HL-60 (cell line): ENCODE data around the gene SAMD14.

ENCODE experiments used
- DNase-seq, 2 experiments: peaks; one replicate each; pipeline ENCODE4 v3.0.0-alpha.2; 2010 to 2020; ENCODE audit warnings: low read depth in 1 of 2, low spot score in 1 of 2
- H3K27ac ChIP-seq: fragments of 250-450 bp; sonication (Bioruptor Pico); replicated peaks from 2 replicates; pipeline ENCODE4 v1.5.1; 2020; ENCODE audit warnings: mild to moderate bottlenecking, moderate library complexity
- H3K27me3 ChIP-seq: fragments of 250-450 bp; sonication (Bioruptor Pico); 2 replicates; pipeline ENCODE4 v1.5.1; 2021; ENCODE audit warnings: mild to moderate bottlenecking, moderate library complexity; ENCODE audit not compliant: insufficient read depth, poor library complexity, severe bottlenecking
- H3K4me3 ChIP-seq: replicated peaks from 2 replicates; pipeline ENCODE4 v1.5.1; 2011; ENCODE audit warnings: mild to moderate bottlenecking, control low read depth, low read length; ENCODE audit not compliant: insufficient read depth
- CTCF ChIP-seq: IDR thresholded peaks from one replicate; pipeline ENCODE4 v1.5.1; 2011; ENCODE audit warnings: low read length, control low read depth, inconsistent platforms; ENCODE audit not compliant: insufficient read depth
- GABPA ChIP-seq: IDR thresholded peaks from 2 replicates; pipeline ENCODE4 v1.6.1; 2012; ENCODE audit warnings: low read depth
- POLR2AphosphoS5 ChIP-seq: IDR thresholded peaks from 2 replicates; pipeline ENCODE4 v1.6.1; 2012; ENCODE audit warnings: low read depth
- SPI1 ChIP-seq: IDR thresholded peaks from 2 replicates; pipeline ENCODE4 v1.6.1; 2012; ENCODE audit warnings: low read depth, mild to moderate bottlenecking, borderline replicate concordance
- TF ChIP-seq, protein P1 (sequence below): IDR thresholded peaks from 2 replicates; pipeline ENCODE4 v1.6.1; 2012; ENCODE audit warnings: low read depth; ENCODE audit not compliant: insufficient replicate concordance

Gene SAMD14

GRCh38 chr17:50115756-50116155, 14.2 kb downstream of the SAMD14 start:
- H3K4me3 ChIP-seq = no peak overlapping the region
- no peak for DNase-seq
- H3K27me3 ChIP-seq = peaks cover 41% of the 10 kb centered on the region
- TF ChIP-seq CTCF = no peak
- no peak for TF ChIP-seq GABPA
- no peak for TF ChIP-seq POLR2AphosphoS5
- no peak for TF ChIP-seq SPI1
- TF ChIP-seq, protein P1, sequence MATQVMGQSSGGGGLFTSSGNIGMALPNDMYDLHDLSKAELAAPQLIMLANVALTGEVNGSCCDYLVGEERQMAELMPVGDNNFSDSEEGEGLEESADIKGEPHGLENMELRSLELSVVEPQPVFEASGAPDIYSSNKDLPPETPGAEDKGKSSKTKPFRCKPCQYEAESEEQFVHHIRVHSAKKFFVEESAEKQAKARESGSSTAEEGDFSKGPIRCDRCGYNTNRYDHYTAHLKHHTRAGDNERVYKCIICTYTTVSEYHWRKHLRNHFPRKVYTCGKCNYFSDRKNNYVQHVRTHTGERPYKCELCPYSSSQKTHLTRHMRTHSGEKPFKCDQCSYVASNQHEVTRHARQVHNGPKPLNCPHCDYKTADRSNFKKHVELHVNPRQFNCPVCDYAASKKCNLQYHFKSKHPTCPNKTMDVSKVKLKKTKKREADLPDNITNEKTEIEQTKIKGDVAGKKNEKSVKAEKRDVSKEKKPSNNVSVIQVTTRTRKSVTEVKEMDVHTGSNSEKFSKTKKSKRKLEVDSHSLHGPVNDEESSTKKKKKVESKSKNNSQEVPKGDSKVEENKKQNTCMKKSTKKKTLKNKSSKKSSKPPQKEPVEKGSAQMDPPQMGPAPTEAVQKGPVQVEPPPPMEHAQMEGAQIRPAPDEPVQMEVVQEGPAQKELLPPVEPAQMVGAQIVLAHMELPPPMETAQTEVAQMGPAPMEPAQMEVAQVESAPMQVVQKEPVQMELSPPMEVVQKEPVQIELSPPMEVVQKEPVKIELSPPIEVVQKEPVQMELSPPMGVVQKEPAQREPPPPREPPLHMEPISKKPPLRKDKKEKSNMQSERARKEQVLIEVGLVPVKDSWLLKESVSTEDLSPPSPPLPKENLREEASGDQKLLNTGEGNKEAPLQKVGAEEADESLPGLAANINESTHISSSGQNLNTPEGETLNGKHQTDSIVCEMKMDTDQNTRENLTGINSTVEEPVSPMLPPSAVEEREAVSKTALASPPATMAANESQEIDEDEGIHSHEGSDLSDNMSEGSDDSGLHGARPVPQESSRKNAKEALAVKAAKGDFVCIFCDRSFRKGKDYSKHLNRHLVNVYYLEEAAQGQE = no peak
- no peak overlapping the region for H3K27ac ChIP-seq

DNA sequence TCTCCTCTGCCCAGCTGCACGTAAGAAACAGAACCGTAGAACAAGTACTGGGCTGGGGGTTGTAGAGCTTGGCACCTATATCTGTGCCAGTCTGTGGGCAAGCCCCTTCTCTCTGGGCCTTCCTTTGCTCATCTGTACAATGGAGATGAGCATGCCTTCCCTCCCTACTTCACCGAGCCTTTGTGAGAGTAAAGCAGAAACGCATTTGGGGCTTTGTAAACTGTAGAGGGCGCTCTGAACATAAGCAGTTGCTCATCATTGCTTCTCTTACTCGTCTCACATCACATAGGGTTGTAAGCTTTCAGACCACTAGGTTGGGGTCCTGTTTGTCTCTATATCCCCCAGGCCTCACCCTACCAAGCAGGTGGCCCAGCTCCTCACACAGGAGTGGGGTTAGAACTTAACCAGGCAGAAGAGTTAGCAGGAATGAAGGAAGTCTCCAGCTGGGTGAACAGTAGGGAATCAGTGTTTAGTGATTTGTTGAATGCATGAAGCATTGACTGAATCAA, 15.1 kb downstream of the SAMD14 start:
- DNase-seq = peak in 1 of 2 experiments; percentile 65
- H3K27me3 ChIP-seq = peaks cover 32% of the 10 kb centered on the region
- no peak overlapping the region for H3K27ac ChIP-seq
- H3K4me3 ChIP-seq = no peak overlapping the region
- TF ChIP-seq POLR2AphosphoS5 (no peak), CTCF (peak; percentile 95), GABPA (no peak), SPI1 (no peak)
- TF ChIP-seq, protein P1 = no peak

DNA sequence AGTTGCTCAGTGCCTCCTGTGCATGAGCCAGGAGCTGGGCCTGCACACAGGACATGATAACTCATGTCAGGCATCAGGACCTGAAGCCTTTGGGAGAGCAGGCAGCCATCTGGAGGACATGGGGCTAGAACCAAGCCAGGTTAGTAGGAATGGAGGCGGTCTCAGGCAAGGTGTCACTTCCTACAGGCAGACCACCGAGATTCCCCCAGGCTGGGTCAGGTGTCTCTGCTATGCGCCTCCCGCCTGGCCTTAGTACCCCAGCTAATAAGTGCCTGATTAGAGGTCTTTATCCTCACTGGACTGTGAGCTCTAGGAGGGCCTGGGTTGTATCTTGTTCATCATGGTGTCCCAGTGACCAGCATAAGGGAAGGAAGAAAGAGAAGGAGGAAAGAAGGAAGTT, 15.6 kb downstream of the SAMD14 start:
- Histone ChIP-seq H3K4me3 (no peak overlapping the region), H3K27me3 (peaks cover 31% of the 10 kb centered on the region), H3K27ac (no peak overlapping the region)
- TF ChIP-seq SPI1 = no peak
- no peak for TF ChIP-seq GABPA
- TF ChIP-seq POLR2AphosphoS5 = no peak
- TF ChIP-seq, protein P1 = no peak
- no peak for TF ChIP-seq CTCF
- DNase-seq = no peak
